DOHH2 (cell line): ENCODE measurements around the gene NEU3.

Experiments used
- EZH2phosphoT487 ChIP-seq: fragments of 200-600 bp; sonication (generic); IDR thresholded peaks from 2 replicates; pipeline ENCODE4 v1.6.1; 2017; ENCODE audit warnings: borderline replicate concordance, mild to moderate bottlenecking, antibody characterized with exemption, low read length, moderate library complexity, mixed read lengths
- TF ChIP-seq, protein P1 (sequence below): fragments of 200-600 bp; sonication (generic); IDR thresholded peaks from one replicate; pipeline ENCODE4 v1.5.1; 2014; ENCODE audit warnings: antibody characterized with exemption, mild to moderate bottlenecking, low read depth, low read length; ENCODE audit not compliant: poor library complexity, severe bottlenecking

- TF ChIP-seq, protein P1, sequence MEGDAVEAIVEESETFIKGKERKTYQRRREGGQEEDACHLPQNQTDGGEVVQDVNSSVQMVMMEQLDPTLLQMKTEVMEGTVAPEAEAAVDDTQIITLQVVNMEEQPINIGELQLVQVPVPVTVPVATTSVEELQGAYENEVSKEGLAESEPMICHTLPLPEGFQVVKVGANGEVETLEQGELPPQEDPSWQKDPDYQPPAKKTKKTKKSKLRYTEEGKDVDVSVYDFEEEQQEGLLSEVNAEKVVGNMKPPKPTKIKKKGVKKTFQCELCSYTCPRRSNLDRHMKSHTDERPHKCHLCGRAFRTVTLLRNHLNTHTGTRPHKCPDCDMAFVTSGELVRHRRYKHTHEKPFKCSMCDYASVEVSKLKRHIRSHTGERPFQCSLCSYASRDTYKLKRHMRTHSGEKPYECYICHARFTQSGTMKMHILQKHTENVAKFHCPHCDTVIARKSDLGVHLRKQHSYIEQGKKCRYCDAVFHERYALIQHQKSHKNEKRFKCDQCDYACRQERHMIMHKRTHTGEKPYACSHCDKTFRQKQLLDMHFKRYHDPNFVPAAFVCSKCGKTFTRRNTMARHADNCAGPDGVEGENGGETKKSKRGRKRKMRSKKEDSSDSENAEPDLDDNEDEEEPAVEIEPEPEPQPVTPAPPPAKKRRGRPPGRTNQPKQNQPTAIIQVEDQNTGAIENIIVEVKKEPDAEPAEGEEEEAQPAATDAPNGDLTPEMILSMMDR: no peak
- TF ChIP-seq EZH2phosphoT487: no peak
Measured at GRCh38 chr11:75013051-75013450, 24.3 kb downstream of the NEU3 start.
